GM23338 (cell line): Measurements from ENCODE around the gene MRPL27. TPM values are rescaled to one million over a fixed set of nuclear protein-coding genes. Genes with fewer than 3 reads are reported as not detected.
A peak's percentile ranks its signal among the peaks of the same experiment; 100 is the strongest.

Experiments
- ATAC-seq: fragments of 200-7000 bp; cut with Tn5 transposase; 3 replicates; pipeline ENCODE4 v1.9.1; 2020
- DNase-seq: peaks from one replicate; pipeline ENCODE4 v3.0.0-alpha.2; 2015; ENCODE audit warnings: low spot score
- H2AFZ ChIP-seq: fragments of 200-600 bp; sonication (generic); 2 replicates; pipeline ENCODE4 v1.8.0; 2016; ENCODE audit warnings: antibody characterized with exemption, mild to moderate bottlenecking, moderate library complexity
- H3F3A ChIP-seq: fragments of 200-600 bp; sonication (generic); replicated peaks from 2 replicates; pipeline ENCODE4 v1.8.0; 2017; ENCODE audit warnings: antibody characterized with exemption, mixed run types, low read depth
- H3K27ac ChIP-seq: fragments of 200-600 bp; sonication (generic); 2 replicates; pipeline ENCODE4 v1.6.1; 2016; ENCODE audit warnings: low read depth
- H3K27me3 ChIP-seq: fragments of 200-600 bp; sonication (generic); 2 replicates; pipeline ENCODE4 v1.8.0; 2016; ENCODE audit warnings: mild to moderate bottlenecking, mixed run types, moderate library complexity; ENCODE audit not compliant: insufficient read depth
- H3K36me3 ChIP-seq: fragments of 200-600 bp; sonication (generic); 2 replicates; pipeline ENCODE4 v1.8.0; 2016; ENCODE audit warnings: mild to moderate bottlenecking; ENCODE audit not compliant: insufficient read depth
- H3K4me1 ChIP-seq: fragments of 200-600 bp; sonication (generic); 2 replicates; pipeline ENCODE4 v1.8.0; 2016; ENCODE audit warnings: mild to moderate bottlenecking, moderate library complexity; ENCODE audit not compliant: insufficient read depth
- H3K4me2 ChIP-seq: fragments of 200-600 bp; sonication (generic); 2 replicates; pipeline ENCODE4 v1.7.1; 2017; ENCODE audit warnings: mixed run types
- H3K4me3 ChIP-seq: fragments of 200-600 bp; sonication (generic); 2 replicates; pipeline ENCODE4 v1.6.1; 2016; ENCODE audit warnings: mixed run types
- H3K79me2 ChIP-seq: fragments of 200-600 bp; sonication (generic); replicated peaks from 2 replicates; pipeline ENCODE4 v1.8.0; 2017; ENCODE audit warnings: mild to moderate bottlenecking; ENCODE audit not compliant: insufficient read depth
- H3K9me2 ChIP-seq: fragments of 200-600 bp; sonication (generic); 2 replicates; pipeline ENCODE4 v1.8.0; 2017; ENCODE audit not compliant: insufficient read depth
- H4K20me1 ChIP-seq: fragments of 200-600 bp; sonication (generic); replicated peaks from 2 replicates; pipeline ENCODE4 v1.8.0; 2017; ENCODE audit warnings: mild to moderate bottlenecking; ENCODE audit not compliant: insufficient read depth
- H3K27ac Mint-ChIP-seq: 2 replicates; pipeline ENCODE4 v1.8.0; 2020; ENCODE audit warnings: inconsistent platforms, mild to moderate bottlenecking, moderate library complexity, mixed read lengths
- H3K27me3 Mint-ChIP-seq: 3 replicates; pipeline ENCODE4 v1.8.0; 2022; ENCODE audit warnings: low read depth, mild to moderate bottlenecking, moderate library complexity, mixed read lengths, inconsistent platforms; ENCODE audit not compliant: insufficient read depth, poor library complexity
- H3K36me3 Mint-ChIP-seq: 3 replicates; pipeline ENCODE4 v1.8.0; 2021; ENCODE audit warnings: low read depth, mild to moderate bottlenecking, inconsistent platforms, moderate library complexity, mixed read lengths
- H3K4me1 Mint-ChIP-seq: 3 replicates; pipeline ENCODE4 v1.8.0; 2020; ENCODE audit warnings: mild to moderate bottlenecking, inconsistent platforms, mixed read lengths
- H3K4me3 Mint-ChIP-seq: 3 replicates; pipeline ENCODE4 v1.8.0; 2021; ENCODE audit warnings: moderate library complexity, mild to moderate bottlenecking, inconsistent platforms, mixed read lengths
- H3K9me3 Mint-ChIP-seq: 3 replicates; pipeline ENCODE4 v1.8.0; 2020; ENCODE audit warnings: moderate library complexity, mild to moderate bottlenecking, inconsistent platforms, mixed read lengths
- CREB1 ChIP-seq: fragments of 250-450 bp; sonication (Bioruptor Pico); IDR thresholded peaks from 2 replicates; pipeline ENCODE4 v1.5.0; 2020; ENCODE audit warnings: low read depth, mild to moderate bottlenecking, moderate library complexity
- EZH2 ChIP-seq: fragments of 200-600 bp; sonication (generic); IDR thresholded peaks from one replicate; pipeline ENCODE4 v1.8.0; 2017; ENCODE audit warnings: antibody characterized with exemption, mild to moderate bottlenecking, low read depth; ENCODE audit not compliant: unreplicated experiment
- EZH2phosphoT487 ChIP-seq: fragments of 200-600 bp; sonication (generic); IDR thresholded peaks from one replicate; pipeline ENCODE4 v1.8.1; 2018; ENCODE audit warnings: antibody characterized with exemption; ENCODE audit not compliant: unreplicated experiment
- JUNB ChIP-seq: IDR thresholded peaks from one replicate; pipeline ENCODE4 v1.6.1; 2016; ENCODE audit warnings: antibody characterized with exemption; ENCODE audit not compliant: unreplicated experiment
- NANOG ChIP-seq: IDR thresholded peaks from 2 replicates; pipeline ENCODE4 v1.6.1; 2016; ENCODE audit warnings: antibody characterized with exemption, borderline replicate concordance
- POLR2AphosphoS5 ChIP-seq: IDR thresholded peaks from 2 replicates; pipeline ENCODE4 v1.6.1; 2016; ENCODE audit warnings: antibody characterized with exemption, low read depth
- STAT1 ChIP-seq: IDR thresholded peaks from one replicate; pipeline ENCODE4 v1.6.1; 2016; ENCODE audit warnings: antibody characterized with exemption; ENCODE audit not compliant: unreplicated experiment
- ZNF114 ChIP-seq: fragments of 250-450 bp; sonication (Bioruptor Pico); IDR thresholded peaks from 2 replicates; pipeline ENCODE4 v1.5.0; 2020; ENCODE audit warnings: mild to moderate bottlenecking, moderate library complexity
- ZNF331 ChIP-seq: fragments of 250-450 bp; sonication (Bioruptor Pico); IDR thresholded peaks from 2 replicates; pipeline ENCODE4 v1.5.0; 2020; ENCODE audit warnings: low read depth, mild to moderate bottlenecking, moderate library complexity
- polyA plus RNA-seq: library from polyadenylated mRNA; unstranded; fragments of >200 nt; fragmentation: Nextera tagmentation; extraction: Ambion mirVana; gene quantifications from 2 replicates; pipeline ENCODE4 v1.2.1, GENCODE V29; 2016
- total RNA-seq: library from RNA; depleted of rRNA; stranded (reverse); fragments of >200 nt; shearing (Covaris generic); gene quantifications from 2 replicates; pipeline ENCODE4 v1.2.3, GENCODE V29; 2014
- TF ChIP-seq, protein P1 (sequence below): IDR thresholded peaks from 2 replicates; pipeline ENCODE4 v1.6.1; 2016; ENCODE audit warnings: antibody characterized with exemption
- TF ChIP-seq, protein P2 (sequence below), 2 experiments: fragments of 200-600 bp in 1 of 2; sonication (generic) in 1 of 2; conservative IDR thresholded peaks; 2 replicates each; pipeline versions ENCODE4 v1.5.1 to v1.6.1; 2016 to 2017; ENCODE audit warnings: antibody characterized with exemption in 2 of 2, low read depth in 2 of 2, mild to moderate bottlenecking in 2 of 2, moderate library complexity in 1 of 2
- TF ChIP-seq, protein P3 (sequence below): fragments of 250-450 bp; sonication (Bioruptor Pico); IDR thresholded peaks from 2 replicates; pipeline ENCODE4 v1.5.0; 2020; ENCODE audit warnings: mild to moderate bottlenecking, moderate library complexity
- TF ChIP-seq, protein P4 (sequence below): IDR thresholded peaks from one replicate; pipeline ENCODE4 v1.6.1; 2018; ENCODE audit warnings: antibody characterized with exemption; ENCODE audit not compliant: unreplicated experiment

The MRPL27 gene
- total and polyA plus RNA-seq, 2 experiments from 2014 or later: 74.3 to 227 TPM

DNA sequence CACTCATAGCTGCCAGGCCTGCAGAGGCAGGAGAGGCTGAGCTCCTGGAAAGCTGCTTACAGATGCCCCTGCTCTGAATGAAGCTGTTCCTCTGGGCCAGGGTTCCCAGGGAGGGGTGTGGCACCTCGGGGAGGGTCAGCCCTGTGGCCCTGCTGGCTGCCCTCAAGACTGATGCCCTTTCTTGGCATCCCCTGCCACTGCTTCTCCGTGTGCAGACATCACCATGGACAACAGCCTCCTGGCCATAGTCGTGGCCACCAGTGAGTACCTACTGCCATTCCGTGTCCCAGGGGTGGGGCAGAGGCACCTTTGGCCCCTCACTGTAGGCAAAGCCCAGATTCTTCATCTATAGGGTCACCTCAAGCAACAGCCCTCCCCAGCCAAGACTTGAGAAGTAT is 8.9 kb downstream of the MRPL27 start:
- ATAC-seq: no peak; the same call in 2 of the 3 replicates
- peaks cover 35% of the 10 kb centered on the region for H3K4me1 Mint-ChIP-seq
- Histone ChIP-seq H3K9me2 (no peaks in the 10 kb centered on the region), H3K36me3 (peaks cover 10% of the 10 kb centered on the region; the same call in 1 of the 2 replicates), H3F3A (no peaks in the 10 kb centered on the region), H4K20me1 (peaks cover 8% of the 10 kb centered on the region), H3K4me2 (no peak overlapping the region), H2AFZ (no peak overlapping the region), H3K27me3 (no peaks in the 10 kb centered on the region), H3K27ac (no peak overlapping the region), H3K4me1 (peaks cover 19% of the 10 kb centered on the region), H3K4me3 (no peak overlapping the region), H3K79me2 (no peaks in the 10 kb centered on the region)
- H3K27ac Mint-ChIP-seq: no peak overlapping the region
- TF ChIP-seq EZH2phosphoT487: no peak
- no peak for TF ChIP-seq POLR2AphosphoS5
- no peak for TF ChIP-seq CREB1 (CRISPR knock-in tag)
- TF ChIP-seq, protein P1, sequence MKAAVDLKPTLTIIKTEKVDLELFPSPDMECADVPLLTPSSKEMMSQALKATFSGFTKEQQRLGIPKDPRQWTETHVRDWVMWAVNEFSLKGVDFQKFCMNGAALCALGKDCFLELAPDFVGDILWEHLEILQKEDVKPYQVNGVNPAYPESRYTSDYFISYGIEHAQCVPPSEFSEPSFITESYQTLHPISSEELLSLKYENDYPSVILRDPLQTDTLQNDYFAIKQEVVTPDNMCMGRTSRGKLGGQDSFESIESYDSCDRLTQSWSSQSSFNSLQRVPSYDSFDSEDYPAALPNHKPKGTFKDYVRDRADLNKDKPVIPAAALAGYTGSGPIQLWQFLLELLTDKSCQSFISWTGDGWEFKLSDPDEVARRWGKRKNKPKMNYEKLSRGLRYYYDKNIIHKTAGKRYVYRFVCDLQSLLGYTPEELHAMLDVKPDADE: no peak
- TF ChIP-seq, protein P2, sequence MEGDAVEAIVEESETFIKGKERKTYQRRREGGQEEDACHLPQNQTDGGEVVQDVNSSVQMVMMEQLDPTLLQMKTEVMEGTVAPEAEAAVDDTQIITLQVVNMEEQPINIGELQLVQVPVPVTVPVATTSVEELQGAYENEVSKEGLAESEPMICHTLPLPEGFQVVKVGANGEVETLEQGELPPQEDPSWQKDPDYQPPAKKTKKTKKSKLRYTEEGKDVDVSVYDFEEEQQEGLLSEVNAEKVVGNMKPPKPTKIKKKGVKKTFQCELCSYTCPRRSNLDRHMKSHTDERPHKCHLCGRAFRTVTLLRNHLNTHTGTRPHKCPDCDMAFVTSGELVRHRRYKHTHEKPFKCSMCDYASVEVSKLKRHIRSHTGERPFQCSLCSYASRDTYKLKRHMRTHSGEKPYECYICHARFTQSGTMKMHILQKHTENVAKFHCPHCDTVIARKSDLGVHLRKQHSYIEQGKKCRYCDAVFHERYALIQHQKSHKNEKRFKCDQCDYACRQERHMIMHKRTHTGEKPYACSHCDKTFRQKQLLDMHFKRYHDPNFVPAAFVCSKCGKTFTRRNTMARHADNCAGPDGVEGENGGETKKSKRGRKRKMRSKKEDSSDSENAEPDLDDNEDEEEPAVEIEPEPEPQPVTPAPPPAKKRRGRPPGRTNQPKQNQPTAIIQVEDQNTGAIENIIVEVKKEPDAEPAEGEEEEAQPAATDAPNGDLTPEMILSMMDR (conservative IDR thresholded peaks at IDR 0.05; ENCODE audit: low read depth in 2 of 2): no peak
- TF ChIP-seq, protein P3, sequence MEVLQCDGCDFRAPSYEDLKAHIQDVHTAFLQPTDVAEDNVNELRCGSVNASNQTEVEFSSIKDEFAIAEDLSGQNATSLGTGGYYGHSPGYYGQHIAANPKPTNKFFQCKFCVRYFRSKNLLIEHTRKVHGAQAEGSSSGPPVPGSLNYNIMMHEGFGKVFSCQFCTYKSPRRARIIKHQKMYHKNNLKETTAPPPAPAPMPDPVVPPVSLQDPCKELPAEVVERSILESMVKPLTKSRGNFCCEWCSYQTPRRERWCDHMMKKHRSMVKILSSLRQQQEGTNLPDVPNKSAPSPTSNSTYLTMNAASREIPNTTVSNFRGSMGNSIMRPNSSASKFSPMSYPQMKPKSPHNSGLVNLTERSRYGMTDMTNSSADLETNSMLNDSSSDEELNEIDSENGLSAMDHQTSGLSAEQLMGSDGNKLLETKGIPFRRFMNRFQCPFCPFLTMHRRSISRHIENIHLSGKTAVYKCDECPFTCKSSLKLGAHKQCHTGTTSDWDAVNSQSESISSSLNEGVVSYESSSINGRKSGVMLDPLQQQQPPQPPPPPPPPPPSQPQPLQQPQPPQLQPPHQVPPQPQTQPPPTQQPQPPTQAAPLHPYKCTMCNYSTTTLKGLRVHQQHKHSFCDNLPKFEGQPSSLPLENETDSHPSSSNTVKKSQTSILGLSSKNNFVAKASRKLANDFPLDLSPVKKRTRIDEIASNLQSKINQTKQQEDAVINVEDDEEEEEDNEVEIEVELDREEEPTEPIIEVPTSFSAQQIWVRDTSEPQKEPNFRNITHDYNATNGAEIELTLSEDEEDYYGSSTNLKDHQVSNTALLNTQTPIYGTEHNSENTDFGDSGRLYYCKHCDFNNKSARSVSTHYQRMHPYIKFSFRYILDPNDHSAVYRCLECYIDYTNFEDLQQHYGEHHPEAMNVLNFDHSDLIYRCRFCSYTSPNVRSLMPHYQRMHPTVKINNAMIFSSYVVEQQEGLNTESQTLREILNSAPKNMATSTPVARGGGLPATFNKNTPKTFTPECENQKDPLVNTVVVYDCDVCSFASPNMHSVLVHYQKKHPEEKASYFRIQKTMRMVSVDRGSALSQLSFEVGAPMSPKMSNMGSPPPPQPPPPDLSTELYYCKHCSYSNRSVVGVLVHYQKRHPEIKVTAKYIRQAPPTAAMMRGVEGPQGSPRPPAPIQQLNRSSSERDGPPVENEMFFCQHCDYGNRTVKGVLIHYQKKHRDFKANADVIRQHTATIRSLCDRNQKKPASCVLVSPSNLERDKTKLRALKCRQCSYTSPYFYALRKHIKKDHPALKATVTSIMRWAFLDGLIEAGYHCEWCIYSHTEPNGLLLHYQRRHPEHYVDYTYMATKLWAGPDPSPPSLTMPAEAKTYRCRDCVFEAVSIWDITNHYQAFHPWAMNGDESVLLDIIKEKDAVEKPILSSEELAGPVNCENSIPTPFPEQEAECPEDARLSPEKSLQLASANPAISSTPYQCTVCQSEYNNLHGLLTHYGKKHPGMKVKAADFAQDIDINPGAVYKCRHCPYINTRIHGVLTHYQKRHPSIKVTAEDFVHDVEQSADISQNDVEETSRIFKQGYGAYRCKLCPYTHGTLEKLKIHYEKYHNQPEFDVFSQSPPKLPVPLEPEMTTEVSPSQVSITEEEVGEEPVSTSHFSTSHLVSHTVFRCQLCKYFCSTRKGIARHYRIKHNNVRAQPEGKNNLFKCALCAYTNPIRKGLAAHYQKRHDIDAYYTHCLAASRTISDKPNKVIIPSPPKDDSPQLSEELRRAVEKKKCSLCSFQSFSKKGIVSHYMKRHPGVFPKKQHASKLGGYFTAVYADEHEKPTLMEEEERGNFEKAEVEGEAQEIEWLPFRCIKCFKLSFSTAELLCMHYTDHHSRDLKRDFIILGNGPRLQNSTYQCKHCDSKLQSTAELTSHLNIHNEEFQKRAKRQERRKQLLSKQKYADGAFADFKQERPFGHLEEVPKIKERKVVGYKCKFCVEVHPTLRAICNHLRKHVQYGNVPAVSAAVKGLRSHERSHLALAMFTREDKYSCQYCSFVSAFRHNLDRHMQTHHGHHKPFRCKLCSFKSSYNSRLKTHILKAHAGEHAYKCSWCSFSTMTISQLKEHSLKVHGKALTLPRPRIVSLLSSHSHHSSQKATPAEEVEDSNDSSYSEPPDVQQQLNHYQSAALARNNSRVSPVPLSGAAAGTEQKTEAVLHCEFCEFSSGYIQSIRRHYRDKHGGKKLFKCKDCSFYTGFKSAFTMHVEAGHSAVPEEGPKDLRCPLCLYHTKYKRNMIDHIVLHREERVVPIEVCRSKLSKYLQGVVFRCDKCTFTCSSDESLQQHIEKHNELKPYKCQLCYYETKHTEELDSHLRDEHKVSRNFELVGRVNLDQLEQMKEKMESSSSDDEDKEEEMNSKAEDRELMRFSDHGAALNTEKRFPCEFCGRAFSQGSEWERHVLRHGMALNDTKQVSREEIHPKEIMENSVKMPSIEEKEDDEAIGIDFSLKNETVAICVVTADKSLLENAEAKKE (CRISPR knock-in tag): no peak
- no peak for TF ChIP-seq EZH2
- no peak for TF ChIP-seq ZNF331 (CRISPR knock-in tag)
- TF ChIP-seq, protein P4, sequence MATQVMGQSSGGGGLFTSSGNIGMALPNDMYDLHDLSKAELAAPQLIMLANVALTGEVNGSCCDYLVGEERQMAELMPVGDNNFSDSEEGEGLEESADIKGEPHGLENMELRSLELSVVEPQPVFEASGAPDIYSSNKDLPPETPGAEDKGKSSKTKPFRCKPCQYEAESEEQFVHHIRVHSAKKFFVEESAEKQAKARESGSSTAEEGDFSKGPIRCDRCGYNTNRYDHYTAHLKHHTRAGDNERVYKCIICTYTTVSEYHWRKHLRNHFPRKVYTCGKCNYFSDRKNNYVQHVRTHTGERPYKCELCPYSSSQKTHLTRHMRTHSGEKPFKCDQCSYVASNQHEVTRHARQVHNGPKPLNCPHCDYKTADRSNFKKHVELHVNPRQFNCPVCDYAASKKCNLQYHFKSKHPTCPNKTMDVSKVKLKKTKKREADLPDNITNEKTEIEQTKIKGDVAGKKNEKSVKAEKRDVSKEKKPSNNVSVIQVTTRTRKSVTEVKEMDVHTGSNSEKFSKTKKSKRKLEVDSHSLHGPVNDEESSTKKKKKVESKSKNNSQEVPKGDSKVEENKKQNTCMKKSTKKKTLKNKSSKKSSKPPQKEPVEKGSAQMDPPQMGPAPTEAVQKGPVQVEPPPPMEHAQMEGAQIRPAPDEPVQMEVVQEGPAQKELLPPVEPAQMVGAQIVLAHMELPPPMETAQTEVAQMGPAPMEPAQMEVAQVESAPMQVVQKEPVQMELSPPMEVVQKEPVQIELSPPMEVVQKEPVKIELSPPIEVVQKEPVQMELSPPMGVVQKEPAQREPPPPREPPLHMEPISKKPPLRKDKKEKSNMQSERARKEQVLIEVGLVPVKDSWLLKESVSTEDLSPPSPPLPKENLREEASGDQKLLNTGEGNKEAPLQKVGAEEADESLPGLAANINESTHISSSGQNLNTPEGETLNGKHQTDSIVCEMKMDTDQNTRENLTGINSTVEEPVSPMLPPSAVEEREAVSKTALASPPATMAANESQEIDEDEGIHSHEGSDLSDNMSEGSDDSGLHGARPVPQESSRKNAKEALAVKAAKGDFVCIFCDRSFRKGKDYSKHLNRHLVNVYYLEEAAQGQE: no peak
- no peak for TF ChIP-seq STAT1
- TF ChIP-seq JUNB: no peak
- TF ChIP-seq ZNF114: no peak
- TF ChIP-seq NANOG: no peak
- H3K36me3 Mint-ChIP-seq: peaks cover 25% of the 10 kb centered on the region
- peaks cover 12% of the 10 kb centered on the region for H3K27me3 Mint-ChIP-seq
- no peaks in the 10 kb centered on the region; the same call in 2 of the 3 replicates for H3K9me3 Mint-ChIP-seq
- no peak for DNase-seq
- H3K4me3 Mint-ChIP-seq: peak overlapping the region; percentile 52; the same call in 2 of the 3 replicates
